CD4-positive, alpha-beta T cell treated with Interleukin-21 for 1 hour (primary cell): ENCODE results near the gene NFX1.

Experiments used
- DNase-seq: peaks from one replicate; pipeline ENCODE4 v3.0.0-alpha.2; 2020

The NFX1 gene

GRCh38 chr9:33290247-33291030, at the start of gene NFX1:
TSS of gene NFX1 (plus strand) at chr9:33290516. CDS start at chr9:33290573, 57 bp downstream.
- peak; percentile 99 for DNase-seq

- no peak for DNase-seq
Measured at GRCh38 chr9:33241298-33241697, 49.0 kb upstream of the NFX1 start.

GRCh38 chr9:33242609-33243134, 47.6 kb upstream of the NFX1 start:
- DNase-seq: no peak

- no peak for DNase-seq
Measured at GRCh38 chr9:33244137-33244784, 46.1 kb upstream of the NFX1 start.

- no peak for DNase-seq
Measured at GRCh38 chr9:33245341-33245740, 45.0 kb upstream of the NFX1 start.

- DNase-seq: no peak
Measured at GRCh38 chr9:33246269-33246860, 44.0 kb upstream of the NFX1 start.

- DNase-seq: no peak
Measured at GRCh38 chr9:33248606-33249005, 41.7 kb upstream of the NFX1 start.

- DNase-seq: no peak
Measured at GRCh38 chr9:33249087-33249658, 41.1 kb upstream of the NFX1 start.

GRCh38 chr9:33249983-33250382, 40.3 kb upstream of the NFX1 start:
- DNase-seq: no peak

GRCh38 chr9:33250458-33250995, 39.8 kb upstream of the NFX1 start:
- DNase-seq: no peak

- DNase-seq: no peak
Measured at GRCh38 chr9:33254211-33254610, 36.1 kb upstream of the NFX1 start.

- no peak for DNase-seq
Measured at GRCh38 chr9:33255014-33255413, 35.3 kb upstream of the NFX1 start.

GRCh38 chr9:33255471-33255870, 34.8 kb upstream of the NFX1 start:
- DNase-seq: no peak

GRCh38 chr9:33256236-33256635, 34.1 kb upstream of the NFX1 start:
- DNase-seq: no peak

GRCh38 chr9:33257276-33257675, 33.0 kb upstream of the NFX1 start:
- no peak for DNase-seq

GRCh38 chr9:33260372-33260771, 29.9 kb upstream of the NFX1 start:
- no peak for DNase-seq

- no peak for DNase-seq
Measured at GRCh38 chr9:33263131-33264002, 26.9 kb upstream of the NFX1 start.

- DNase-seq: peak; percentile 44
Measured at GRCh38 chr9:33264003-33264472, 26.3 kb upstream of the NFX1 start.

- DNase-seq: peak; percentile 100
Measured at GRCh38 chr9:33264473-33265177, 25.7 kb upstream of the NFX1 start, which contains the start of the genes BAG1 and CHMP5. TSS of gene BAG1 (minus strand) at chr9:33264708. TSS of gene CHMP5 (plus strand) at chr9:33265049. CDS start at chr9:33265079, 30 bp downstream.

GRCh38 chr9:33265211-33265865, 25.0 kb upstream of the NFX1 start:
- DNase-seq: peak; percentile 28
